Activated CD4-positive, alpha-beta T cell treated with anti-CD3 and anti-CD28 coated beads, Interleukin-2, amount 50 U/mL, for 24 hours (primary cell): Measurements from ENCODE around the gene ATF7.
"Not testable (repeated sequence)": the region's sequence is repeated elsewhere in the genome, so short reads cannot be mapped to it uniquely, and the experiment has no call there.

Source experiments
- DNase-seq, 2 donors: peaks; one replicate each; pipeline ENCODE4 v3.0.0-alpha.2; 2020; ENCODE audit warnings: low read depth in 1 of 2, low spot score in 1 of 2

ATF7 gene

DNA sequence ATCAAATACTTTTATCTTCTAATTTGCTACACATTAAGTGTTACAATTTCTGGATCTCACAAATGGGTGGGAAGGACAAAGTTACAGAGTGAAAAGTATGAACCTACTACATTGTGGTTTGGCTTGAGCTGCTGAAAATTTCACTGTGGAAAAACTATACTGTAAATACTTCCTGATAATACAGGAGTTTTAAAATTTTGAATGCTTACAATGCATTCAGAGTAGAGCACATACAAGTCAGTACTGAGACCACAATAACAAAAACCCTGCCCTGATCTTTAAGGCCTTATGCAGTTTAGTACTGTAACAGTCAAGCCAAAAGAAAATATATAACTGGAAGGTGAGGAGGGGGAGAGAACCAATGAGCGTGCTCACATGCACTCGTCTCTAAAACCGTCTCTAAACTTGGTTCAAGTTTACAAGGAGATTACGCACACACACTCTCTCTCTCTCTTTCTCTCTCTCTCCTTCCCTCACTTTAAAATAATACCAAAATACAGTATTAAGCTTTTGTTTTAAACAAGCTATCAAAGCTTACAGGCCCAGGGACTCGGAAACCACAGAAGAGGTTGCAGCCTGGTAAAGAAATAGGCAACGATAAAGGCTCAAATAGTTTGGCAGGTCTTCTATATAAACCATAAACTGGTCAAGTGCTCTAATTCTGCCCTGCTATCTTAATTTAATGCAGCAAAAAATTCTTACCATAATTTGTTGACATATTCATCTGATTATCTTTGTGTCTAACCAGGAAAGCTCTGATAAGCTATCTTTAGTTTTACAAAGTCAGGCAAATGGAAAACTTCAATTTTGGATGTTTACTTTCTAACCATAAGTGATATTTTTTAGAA, 58.0 kb downstream of the ATF7 start:
- DNase-seq, result no peak

DNA sequence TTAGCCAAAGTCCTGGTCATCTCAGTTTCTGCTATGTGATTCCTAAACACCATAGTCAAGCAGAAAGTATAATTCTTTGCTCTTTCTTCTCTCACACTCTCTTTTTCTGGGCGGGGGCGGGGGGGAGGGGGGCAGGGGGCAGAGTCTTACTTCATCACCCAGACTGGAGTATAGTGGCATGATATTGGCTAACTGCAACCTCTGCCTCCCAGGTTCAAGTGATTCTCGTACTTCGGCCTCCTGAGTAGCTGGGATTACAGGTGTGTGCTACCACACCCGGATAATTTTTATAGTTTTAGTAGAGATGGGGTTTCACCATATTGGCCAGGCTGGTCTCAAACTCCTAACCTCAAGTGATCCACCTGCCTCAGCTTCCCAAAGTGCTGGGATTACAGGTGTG, 60.8 kb downstream of the ATF7 start:
- not testable (repeated sequence) for DNase-seq

DNA sequence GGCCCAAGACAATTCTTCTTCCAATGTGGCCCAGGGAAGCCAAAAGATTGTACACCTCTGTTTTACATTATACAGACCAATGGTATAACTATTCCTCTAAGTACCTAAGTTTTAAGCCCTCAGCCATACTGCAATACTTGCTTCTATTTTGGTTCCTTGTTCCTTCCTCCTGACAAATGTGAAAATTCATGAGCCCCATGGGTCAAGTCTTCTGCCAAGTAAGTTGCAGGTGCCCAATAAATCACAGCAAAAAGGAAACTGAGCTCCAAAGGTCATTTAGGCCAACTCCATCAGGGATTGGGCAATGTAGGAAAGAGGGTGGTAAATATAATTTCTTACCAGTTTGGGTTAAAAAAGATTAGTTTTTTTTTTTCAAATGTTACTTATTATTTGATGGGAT, 61.2 kb downstream of the ATF7 start:
- no peak for DNase-seq

DNA sequence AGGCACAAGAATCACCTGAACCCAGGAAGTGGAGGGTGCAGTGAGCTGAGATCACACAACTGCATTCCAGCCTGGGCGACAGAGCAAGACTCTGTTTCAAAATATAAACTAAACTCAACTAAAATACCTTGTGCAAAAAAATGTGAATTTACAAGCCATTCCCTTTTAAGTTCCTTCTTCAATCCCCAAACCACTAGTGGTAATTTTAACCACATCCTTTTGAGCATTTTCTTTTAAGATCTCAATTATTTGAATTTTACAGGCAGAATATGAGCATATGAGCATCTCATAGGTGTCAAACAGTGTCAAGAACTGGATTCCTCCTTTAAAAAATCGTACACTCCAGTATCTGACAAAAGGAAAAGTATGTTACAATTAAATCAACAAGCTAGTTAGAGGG, 61.9 kb downstream of the ATF7 start:
- DNase-seq, result no peak

DNA sequence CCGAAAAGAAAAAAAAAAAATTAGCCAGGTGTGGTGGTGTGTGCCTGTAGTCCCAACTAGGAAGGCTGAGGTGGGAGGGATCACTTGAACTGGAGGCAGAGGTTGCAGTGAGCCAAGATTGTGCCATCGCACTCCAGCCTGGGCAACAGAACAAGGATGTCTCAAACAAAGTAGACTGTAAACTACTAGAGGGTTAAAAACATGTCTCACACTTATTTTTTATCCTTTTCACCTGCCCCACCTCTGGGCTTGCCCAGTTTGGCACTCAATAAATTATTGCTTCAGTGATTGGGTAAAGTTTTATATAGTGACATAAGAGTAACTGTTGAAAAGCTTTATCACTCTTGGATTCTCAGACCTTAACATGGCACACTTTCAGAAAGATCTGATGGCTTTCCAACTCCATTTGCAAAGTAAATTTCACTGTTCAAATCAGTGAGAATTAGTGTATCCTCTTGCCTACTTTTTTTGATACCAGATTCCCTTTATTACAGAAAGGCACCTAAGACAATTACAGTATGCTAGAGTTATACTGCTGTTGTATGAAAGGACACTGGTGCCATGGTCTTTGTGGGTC, 62.6 kb downstream of the ATF7 start:
- DNase-seq, result no peak

DNA sequence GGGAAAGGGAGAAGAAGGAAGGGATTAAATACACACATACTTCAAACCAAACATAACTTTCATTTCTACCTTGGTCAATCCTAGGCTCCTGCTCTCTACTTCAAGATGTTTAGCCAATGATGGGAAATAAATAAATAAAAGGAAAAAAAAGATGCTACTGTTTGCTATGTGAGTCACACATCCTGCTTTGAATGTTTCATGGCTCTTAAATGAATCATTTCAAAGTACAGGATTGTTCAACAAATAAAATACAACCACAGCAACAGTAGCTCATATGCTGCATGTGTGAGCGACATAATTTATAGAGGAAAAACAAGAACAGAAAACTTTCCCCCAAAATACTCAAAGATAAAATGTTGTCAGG, 64.6 kb downstream of the ATF7 start:
- no peak for DNase-seq

DNA sequence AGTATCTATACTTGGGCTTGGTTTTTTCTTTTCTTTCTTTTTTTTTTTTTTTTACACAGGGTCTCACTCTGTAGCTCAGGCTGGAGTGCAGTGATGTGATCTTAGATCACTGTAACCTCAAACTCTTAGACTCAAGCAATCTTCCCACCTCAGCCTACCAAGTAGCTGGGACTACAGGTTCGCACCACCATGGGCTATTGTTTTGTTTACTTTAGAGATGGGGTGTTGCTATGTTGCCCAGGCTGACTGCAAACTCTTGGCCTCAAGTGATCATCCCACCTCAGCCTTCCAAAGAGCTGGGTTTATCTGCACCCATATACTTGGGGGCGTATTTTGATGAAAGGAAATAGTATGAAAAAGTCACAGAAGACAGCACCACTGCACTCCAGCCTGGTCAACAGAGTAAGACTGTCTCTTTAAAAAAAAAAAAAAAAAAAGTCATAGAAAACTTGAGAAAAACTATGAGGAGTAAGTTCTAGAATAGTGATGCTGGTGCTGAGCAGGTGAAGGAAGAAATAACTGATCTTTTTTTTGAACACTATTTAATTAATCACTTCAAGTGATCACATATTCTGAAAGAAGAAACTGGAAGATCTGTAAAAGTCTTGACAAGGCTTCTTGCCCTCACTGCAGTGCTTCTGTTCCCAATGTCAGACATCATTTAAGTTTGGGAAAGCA, 65.1 kb downstream of the ATF7 start:
- no peak for DNase-seq

DNA sequence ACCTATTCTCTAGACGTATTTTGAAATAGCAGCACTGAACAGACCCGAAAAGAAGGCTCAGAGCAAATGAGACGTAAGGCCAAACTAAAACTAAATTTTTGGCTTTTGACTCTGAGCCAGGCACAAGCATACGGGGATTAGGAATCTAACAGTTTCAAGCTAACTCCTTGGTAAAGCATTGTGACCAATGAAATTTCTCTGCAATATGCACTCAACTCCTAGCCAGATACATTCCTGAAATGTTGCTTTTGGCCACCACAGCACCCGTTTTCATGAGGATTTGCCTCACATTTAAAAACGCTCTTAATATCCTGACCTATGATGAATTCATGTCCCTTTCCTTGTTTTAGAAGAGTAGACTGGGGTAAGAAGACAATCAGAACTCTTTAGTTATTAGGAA, 65.8 kb downstream of the ATF7 start:
- no peak for DNase-seq

DNA sequence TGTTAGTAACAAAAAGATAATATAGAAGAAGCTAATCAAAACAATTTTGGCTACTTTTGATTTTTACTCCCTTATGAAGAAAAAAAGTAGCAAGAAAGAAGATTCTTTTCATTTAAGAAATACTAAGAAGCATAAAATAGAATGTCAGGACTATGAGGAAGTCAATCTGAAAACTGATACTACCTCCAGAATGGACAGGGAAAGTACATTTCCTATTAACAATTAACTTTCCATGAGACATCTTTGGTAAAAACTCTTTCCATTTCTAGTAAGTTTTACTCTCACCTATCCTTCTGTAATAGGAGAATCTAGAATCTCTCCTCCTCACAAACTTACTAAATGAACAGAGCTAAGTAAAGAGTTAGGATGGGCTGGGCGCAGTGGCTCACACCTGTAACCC, 67.6 kb downstream of the ATF7 start:
- no peak for DNase-seq

DNA sequence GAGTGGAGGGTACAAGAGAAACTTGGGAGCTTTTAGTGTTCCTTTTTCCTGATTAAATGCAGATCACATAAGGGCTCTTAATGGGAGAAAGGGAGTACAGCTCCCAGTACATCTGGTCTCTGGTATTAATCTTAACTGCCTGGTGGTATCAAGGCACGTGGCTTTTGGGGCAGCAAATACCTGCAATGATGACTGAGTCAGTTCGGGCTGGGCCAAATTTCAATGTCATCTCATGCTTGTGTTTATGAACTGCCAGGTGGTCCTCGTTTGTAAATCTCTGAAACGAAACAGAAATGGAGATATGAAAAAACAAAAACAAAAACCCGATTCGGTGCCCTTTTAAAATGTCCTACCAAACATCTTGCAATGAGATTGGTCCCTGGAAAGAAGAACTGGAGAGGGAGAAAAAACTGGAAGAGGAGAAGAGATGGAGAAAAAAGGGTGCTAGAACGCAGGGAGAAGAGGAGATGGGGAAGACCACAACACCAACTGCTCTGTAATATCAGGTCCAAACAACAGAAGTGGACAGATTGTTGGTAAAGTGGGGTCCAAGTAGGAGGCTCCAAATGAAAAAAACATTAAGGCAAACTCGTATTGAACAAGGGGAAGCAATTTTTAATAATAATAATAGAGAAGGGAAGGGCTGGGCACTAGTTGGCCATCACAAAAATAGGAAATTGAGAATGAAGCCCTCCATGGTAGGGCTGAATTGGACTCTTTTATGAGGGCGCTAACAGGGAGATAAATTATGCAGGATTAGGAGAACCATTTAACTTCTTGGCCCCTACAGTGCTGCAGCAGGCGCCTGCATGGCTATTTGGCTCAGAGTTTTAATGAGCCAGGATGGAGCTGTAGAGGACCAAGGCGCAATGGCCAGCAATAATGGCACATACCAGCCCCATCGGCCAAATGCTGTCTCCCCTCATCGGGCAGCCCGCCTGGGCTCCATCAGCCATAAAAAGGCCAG, 73.5 kb downstream of the ATF7 start:
- no peak for DNase-seq

DNA sequence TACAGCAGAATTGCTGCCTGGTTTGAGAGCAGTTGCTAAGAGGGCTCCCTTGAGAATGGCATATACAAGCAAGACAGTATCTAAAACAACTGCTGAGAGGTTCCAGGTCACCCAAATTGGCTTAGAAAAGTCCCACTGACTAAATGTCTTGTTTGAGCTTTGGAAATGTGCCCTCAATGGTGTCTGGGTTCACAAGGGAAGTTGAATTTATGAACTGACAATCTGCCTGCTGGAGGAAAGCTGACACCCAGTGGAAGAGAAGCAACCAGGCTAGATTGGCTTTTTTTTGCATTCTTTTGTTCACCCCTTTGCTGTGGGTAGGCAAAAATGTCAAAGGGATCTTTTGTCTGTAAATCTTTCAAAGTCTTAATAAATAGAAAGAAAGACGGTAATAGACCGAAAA, 74.3 kb downstream of the ATF7 start:
- DNase-seq, result no peak

DNA sequence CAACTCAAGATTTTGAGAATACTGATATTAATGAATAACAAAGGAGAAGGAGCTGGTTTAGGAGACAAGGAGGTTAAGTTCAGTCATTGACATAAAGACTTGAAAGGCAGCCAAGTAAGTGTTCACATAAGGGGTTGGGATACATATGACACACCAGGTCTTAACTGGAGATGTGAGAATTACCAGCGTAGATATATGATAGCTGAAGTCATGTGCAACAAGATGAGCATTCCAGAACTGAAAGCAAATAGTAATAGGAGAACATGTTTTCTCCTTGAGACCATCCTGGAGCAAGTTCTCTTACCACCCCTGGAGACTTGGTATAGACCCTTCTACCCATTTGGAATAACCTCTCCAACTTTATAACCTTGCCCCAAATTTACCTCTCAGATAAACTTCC, 75.6 kb downstream of the ATF7 start:
- no peak for DNase-seq

DNA sequence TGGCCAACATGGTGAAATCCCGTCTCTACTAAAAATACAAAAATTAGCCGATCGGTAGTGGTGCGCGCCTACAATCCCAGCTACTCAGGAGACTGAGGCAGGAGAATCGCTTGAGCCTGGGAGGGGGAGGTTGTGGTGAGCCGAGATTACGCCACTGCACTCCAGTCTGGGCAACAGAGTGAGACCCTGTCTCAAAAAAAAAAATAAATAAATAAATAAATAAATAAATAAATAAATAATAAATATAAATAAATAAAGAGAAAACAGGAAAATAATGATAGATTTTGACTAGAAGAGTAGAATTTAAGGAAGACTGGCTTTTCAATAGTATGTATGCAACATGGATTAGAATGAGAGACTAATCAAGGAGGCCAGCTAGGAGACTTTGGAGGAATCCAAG, 76.1 kb downstream of the ATF7 start:
- DNase-seq, result not testable (repeated sequence)

DNA sequence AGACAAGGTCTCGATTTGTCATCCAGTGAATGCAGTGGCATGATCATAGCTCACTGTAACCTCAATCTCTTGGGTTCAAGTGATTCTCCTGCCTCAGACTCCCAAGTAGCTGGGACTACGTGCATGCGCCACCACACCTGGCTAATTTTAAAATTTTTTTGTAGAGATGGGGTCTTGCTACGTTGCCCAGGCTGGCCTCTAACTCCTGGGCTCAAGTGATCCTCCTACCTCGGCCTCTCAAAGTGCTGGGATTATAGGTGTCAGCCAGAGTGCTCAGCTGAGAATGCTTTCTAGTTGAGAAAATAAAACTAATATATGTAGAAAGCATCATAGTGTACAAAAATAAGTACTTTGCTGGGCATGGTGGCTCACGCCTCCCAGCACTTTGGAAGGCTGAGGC, 77.8 kb downstream of the ATF7 start:
- not testable (repeated sequence) for DNase-seq

DNA sequence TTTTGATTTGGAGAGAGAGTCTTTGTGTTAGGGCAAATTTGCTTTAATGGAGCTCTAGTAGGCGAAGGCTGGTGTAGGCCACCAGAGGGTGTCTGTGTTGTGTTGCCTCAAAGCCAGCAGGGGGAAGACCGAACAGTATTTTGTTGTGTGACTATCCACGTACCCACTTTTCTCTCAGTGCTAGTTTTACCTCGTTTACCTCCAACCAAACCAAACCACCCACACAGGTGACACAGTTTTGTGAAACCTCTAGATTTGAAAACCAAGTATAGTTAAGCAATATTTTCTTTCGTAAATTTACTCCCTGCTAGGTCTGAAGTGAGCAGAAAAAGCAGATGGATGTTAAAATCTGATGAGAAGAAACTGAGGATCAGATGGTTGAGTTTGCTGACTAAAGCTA, 82.6 kb downstream of the ATF7 start:
- DNase-seq, result peak in 1 of 2 donors; percentile 43

DNA sequence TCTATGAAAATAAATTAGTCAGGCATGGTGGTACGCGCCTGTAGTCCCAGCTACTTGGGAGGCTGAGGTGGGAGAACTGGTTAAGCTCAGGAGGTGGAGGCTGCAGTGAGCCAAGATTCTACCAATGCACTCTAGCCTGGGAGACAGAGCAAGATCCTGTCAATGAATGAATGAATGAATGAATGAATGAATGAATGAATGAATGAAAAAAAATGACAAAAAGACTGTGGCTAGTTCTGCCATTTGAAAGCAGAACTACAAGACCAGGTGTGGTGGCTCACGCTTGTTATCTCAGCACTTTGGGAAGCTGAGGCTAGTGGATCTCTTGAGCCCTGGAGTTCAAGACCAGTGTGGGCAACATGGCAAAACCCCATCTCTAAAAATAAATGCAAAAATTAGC, 86.7 kb downstream of the ATF7 start:
- no peak for DNase-seq

DNA sequence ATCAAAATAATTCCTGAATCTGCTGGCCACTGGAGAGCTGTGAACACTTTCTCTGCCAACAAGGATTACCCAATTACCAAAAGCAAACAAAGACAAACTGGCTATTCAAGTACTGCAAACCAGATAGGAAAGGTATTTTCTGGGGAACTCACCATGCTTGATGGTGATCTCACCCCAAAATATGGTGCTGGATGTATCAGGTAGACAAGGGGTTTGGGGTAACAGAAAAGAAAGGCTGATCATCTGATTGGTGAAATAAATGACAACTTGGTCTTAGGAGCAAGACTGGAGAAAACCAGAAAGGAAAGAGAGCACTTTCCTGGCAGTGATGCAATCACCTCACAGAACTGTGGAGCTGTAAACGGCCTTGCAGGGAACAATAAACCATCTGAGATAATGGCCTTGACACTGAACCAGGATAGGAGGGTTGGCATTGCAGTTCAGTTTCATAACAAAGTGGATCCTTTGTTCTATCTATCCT, 87.9 kb downstream of the ATF7 start:
- no peak for DNase-seq

DNA sequence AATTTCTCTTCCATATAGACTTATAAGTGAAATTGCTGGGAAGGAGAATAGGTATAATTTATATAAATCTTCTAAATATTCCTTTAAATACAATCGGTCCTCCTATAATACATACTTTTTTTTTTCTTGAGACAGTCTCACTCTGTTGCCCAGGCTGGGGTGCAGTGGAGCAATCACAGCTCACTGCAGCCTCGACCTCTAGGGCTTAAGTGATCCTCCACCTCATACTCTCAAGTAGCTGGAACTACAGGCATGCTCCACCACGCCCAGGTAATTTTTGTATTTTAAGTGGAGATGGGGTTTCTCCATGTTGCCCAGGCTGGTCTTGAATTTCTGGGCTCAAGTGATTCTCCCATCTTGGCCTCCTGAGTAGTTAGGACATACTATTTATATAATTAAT, 89.2 kb downstream of the ATF7 start:
- DNase-seq, result no peak

DNA sequence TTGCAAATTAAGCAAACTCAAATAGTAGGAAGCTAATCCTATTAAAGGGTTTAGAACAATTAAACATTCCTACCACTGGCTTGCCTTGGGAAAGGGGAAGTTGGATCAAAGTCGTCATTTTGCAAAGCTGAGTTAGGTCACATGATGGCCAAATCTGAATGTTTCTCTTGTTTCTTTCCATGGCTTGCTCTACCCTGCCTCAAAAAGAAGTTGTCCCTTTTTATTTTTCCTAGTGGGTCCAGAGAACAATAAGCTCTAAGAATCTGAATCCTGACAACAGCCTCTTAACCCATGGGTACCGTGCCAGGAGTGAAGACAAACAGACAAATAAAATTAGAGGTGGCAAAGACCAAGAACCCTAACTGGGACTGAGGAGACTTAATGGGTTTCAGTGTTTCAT, 92.7 kb downstream of the ATF7 start:
- DNase-seq, result no peak

DNA sequence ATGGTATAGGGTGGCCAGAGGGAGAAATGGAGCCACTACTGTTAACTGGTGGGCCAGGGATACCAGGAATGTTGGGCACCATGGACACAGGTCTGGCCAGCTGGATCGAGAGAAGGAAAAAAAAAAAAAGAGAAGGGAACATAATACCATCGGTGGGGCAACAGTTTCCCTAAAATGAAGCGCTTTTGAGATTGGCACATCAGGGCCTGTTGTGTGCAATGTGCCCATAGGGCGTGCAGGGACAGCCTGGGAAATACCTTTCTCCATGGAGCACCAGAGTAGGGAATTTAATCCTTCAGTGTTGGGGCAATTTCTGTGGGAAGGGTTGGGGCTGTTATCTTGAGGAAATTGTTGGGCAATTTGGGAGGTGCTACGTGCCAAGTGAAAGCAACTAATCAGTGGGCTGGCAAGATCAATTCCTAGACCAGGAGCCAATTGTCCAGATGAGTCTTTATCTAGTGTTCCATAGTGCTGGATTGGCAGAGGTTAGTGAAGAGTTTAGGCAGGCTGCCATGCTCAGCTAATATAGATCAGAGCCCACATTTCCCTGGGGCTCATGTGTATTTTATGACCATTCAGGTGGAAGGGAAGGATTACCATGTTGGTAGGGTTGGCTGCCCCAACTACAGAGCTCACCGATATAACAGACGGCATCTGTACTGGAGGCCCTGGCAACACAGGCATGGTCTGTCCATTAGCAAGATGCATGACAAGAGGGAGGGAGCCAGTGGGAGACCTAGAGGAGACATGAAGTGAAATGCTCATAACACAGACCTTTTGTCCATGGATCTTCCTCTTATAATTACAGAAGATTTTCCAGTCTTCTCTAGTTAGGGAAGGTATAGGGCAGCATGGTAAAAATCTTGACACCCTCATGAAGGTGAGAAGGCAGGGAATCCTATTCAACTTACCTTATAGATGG, 93.4 kb downstream of the ATF7 start:
- no peak for DNase-seq
